ENCODE measurements around the gene HECW1.
"Not testable (repeated sequence)": the region's sequence is repeated elsewhere in the genome, so short reads cannot be mapped to it uniquely, and the experiment has no call there.

Gene HECW1

DNA sequence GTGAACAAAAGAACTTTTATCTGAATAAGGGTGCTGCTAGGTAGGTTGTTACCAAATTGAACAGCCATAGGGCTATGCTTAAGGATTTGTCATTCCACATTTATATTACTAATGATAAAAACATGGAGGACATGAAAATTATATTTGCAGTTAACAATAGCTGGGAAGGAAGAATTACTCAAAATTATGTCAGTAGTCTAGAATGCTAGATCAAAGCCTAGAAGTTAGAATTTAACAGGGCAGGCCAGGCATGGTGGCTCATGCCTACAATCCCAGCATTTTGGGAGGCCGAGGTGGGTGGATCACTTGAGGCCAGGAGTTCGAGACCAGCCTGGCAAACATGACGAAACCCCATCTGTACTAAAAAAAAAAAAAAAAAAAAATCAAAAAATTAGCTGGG lies 479.9 kb downstream of the HECW1 start:
- TF ChIP-seq, protein P1, sequence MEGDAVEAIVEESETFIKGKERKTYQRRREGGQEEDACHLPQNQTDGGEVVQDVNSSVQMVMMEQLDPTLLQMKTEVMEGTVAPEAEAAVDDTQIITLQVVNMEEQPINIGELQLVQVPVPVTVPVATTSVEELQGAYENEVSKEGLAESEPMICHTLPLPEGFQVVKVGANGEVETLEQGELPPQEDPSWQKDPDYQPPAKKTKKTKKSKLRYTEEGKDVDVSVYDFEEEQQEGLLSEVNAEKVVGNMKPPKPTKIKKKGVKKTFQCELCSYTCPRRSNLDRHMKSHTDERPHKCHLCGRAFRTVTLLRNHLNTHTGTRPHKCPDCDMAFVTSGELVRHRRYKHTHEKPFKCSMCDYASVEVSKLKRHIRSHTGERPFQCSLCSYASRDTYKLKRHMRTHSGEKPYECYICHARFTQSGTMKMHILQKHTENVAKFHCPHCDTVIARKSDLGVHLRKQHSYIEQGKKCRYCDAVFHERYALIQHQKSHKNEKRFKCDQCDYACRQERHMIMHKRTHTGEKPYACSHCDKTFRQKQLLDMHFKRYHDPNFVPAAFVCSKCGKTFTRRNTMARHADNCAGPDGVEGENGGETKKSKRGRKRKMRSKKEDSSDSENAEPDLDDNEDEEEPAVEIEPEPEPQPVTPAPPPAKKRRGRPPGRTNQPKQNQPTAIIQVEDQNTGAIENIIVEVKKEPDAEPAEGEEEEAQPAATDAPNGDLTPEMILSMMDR (conservative IDR thresholded peaks at IDR 0.05) = no peak
- H3K27ac ChIP-seq = no peak overlapping the region

DNA sequence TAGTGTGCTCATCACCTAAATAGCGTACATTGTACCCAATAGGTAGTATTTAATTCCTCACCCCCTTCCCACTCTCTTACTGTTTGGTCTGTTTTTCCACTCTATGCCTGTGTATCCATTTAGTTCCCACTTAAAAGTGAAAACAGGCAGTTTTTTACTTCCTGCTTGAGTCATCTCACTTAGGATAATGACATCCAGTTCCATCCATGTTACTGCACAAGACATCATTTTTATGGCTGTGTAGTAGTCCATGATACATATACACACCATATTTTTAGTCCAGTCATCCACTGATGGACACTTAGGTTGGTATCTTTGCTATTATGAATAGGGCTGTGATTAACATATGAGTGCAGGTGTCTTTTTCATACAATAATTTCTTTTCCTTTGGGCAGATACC lies 480.6 kb downstream of the HECW1 start:
- TF ChIP-seq, protein P1 (conservative IDR thresholded peaks at IDR 0.05) = no peak
- H3K27ac ChIP-seq = no peak overlapping the region

GRCh38 chr7:43594020-43594419 lies 481.6 kb downstream of the HECW1 start:
- no peak overlapping the region for H3K27ac ChIP-seq
- TF ChIP-seq, protein P1 (conservative IDR thresholded peaks at IDR 0.05) = no peak

DNA sequence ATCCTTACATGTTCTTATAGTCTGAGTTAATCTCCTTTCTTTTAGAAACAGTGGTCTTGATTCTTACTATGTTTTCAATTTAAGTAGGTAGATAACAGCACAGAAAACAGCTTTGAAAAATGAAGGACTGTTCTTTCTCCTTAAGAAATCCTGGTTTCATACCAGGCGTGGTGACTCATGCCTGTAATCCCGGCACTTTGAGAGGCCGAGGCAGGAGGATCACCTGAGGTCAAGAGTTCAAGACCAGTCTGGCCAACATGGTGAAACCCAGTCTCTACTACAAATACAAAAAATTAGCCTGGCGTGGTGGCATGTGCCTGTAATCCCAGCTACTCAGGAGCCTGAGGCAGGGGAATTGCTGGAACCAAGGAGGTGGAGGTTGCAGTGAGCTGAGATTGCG lies 484.0 kb downstream of the HECW1 start:
- not testable (repeated sequence) for H3K27ac ChIP-seq

- H3K27ac ChIP-seq = no peak overlapping the region
- TF ChIP-seq, protein P1 (conservative IDR thresholded peaks at IDR 0.05) = no peak
Measured at GRCh38 chr7:43600056-43600455, 487.6 kb downstream of the HECW1 start.

DNA sequence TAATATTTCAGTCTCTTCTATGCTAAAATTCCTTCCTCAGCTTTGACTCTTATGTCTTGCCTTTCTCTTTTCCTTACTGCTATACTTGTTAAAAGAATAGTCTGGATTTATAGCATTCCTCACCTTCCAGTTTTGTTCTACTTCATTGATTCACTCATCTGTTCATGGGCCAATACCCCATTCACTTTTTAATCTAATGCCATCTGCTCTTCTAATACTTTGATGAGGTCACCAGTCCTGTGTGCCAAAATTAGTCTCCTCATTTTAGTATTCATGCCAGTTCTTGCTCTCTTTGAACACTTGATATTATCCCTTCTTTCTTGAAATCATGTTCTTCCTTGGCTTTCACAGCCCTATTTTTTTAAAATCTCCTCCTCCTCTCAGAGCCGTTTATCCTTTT lies 489.8 kb downstream of the HECW1 start:
- no peak overlapping the region for H3K27ac ChIP-seq
- TF ChIP-seq, protein P1 (conservative IDR thresholded peaks at IDR 0.05) = no peak

DNA sequence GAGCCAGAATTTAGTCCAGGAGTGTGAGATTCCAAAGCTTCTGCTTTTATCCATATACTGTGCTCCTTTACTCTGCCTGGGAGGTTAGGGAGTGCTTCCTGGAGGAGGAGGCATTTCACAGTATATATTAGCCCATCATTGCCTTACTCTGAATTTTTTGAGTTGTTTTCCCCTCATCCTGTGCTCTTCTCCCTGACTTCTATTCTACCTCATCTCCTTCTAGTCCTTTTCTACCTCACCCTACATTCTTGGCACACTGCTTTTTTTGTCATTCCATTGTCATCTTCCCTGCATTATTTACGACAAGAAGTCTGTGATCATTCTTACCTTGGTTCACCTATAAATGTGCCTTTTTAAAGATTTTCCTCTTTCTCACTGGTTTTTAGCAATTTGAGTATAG lies 491.8 kb downstream of the HECW1 start:
- TF ChIP-seq, protein P1 (conservative IDR thresholded peaks at IDR 0.05) = no peak
- no peak overlapping the region for H3K27ac ChIP-seq

- TF ChIP-seq, protein P1 (conservative IDR thresholded peaks at IDR 0.05) = no peak
Measured at GRCh38 chr7:43609097-43609496, 496.6 kb downstream of the HECW1 start.

More at GRCh38 chr7:43609097-43609496, 496.6 kb downstream of the HECW1 start:
- no peak overlapping the region for H3K27ac ChIP-seq

All from VCaP (cell line).